ENCODE results near the gene MSMO1. TPM values are rescaled to one million over a fixed set of nuclear protein-coding genes. Genes with fewer than 3 reads are reported as not detected.

The MSMO1 gene
- total RNA-seq, 4 donors from 2014 or later, result 48.3 to 165 (median 104) TPM

DNA sequence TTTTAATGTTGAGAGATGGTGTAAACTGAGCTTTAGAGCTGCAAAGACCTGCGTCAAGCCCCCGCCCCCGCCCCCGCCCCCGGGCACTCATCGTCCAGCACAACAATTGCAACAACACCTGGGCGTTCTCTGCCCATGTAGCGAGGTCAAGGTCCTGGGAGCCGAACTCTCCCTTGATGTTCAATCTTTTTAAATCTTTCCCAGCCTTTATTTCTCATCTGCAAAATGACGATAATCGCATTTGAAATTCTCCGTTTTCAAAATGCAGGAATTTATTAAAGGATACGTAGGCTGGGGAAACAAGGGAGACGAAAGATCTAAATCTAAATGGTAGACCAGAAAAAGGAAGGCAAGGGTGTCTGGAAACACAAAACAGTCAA lies 648 bp upstream of the MSMO1 start:
- intact Hi-C loops (cut with DNase I; ENCODE audit: low total_unique reads), result loop anchor here (10.0 kb wide), 1 partner anchor 122 kb away; the partner anchor contains the start of gene KLHL2

GRCh38 chr4:165328101-165328425 lies 594 bp downstream of the MSMO1 start:
- intact Hi-C loops (cut with DNase I; ENCODE audit: low total_unique reads), result loop anchor here (10.0 kb wide), 1 partner anchor 123 kb away; the partner anchor contains the start of gene KLHL2
- TF ChIP-seq, protein P1, sequence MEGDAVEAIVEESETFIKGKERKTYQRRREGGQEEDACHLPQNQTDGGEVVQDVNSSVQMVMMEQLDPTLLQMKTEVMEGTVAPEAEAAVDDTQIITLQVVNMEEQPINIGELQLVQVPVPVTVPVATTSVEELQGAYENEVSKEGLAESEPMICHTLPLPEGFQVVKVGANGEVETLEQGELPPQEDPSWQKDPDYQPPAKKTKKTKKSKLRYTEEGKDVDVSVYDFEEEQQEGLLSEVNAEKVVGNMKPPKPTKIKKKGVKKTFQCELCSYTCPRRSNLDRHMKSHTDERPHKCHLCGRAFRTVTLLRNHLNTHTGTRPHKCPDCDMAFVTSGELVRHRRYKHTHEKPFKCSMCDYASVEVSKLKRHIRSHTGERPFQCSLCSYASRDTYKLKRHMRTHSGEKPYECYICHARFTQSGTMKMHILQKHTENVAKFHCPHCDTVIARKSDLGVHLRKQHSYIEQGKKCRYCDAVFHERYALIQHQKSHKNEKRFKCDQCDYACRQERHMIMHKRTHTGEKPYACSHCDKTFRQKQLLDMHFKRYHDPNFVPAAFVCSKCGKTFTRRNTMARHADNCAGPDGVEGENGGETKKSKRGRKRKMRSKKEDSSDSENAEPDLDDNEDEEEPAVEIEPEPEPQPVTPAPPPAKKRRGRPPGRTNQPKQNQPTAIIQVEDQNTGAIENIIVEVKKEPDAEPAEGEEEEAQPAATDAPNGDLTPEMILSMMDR (IDR thresholded peaks at IDR 0.05), result no peak
- TF ChIP-seq POLR2A (IDR thresholded peaks at IDR 0.05), result no peak
- DNase-seq (ENCODE audit: low spot score in 2 of 2), result no peak
- H3K4me3 ChIP-seq (ENCODE audit: low read depth, poor library complexity, severe bottlenecking), result peak overlapping the region; percentile 89
- WGBS, 2 donors, result 1% methylated on average over 7 of the region's 7 CpGs

More for the DNA sequence above, 648 bp upstream of the MSMO1 start:
- no peak for TF ChIP-seq POLR2A (IDR thresholded peaks at IDR 0.05)
- DNase-seq (ENCODE audit: low spot score in 2 of 2), result no peak
- H3K4me3 ChIP-seq (ENCODE audit: low read depth, poor library complexity, severe bottlenecking), result peak overlapping the region; percentile 22
- 0 to 1% methylated on average over 14 of the region's 14 CpGs for WGBS, 2 donors

GRCh38 chr4:165328708-165329107 lies 1.2 kb downstream of the MSMO1 start:
- intact Hi-C loops (cut with DNase I; ENCODE audit: low total_unique reads), result loop anchor here (10.0 kb wide), 1 partner anchor 124 kb away; the partner anchor contains the start of gene KLHL2
- no peak for DNase-seq (ENCODE audit: low spot score in 2 of 2)
- 32 to 48% methylated on average over 4 of the region's 4 CpGs for WGBS, 2 donors
- H3K4me3 ChIP-seq (ENCODE audit: low read depth, poor library complexity, severe bottlenecking), result no peak overlapping the region
- TF ChIP-seq, protein P1 (IDR thresholded peaks at IDR 0.05), result no peak
- TF ChIP-seq POLR2A (IDR thresholded peaks at IDR 0.05), result no peak

- TF ChIP-seq, protein P1 (IDR thresholded peaks at IDR 0.05), result no peak
- no peak for DNase-seq (ENCODE audit: low spot score in 2 of 2)
- H3K4me3 ChIP-seq (ENCODE audit: low read depth, poor library complexity, severe bottlenecking), result no peak overlapping the region
- whole genome bisulfite sequencing, 2 donors, result 95 to 96% methylated on average over 2 of the region's 2 CpGs
- intact Hi-C loops (cut with DNase I; ENCODE audit: low total_unique reads), result no loop called here
Observed at GRCh38 chr4:165330071-165330470, 2.6 kb downstream of the MSMO1 start.

GRCh38 chr4:165330666-165331065 lies 3.2 kb downstream of the MSMO1 start:
- intact Hi-C loops (cut with DNase I; ENCODE audit: low total_unique reads), result no loop called here
- 86 to 90% methylated on average over 5 of the region's 5 CpGs for WGBS, 2 donors
- H3K4me3 ChIP-seq (ENCODE audit: low read depth, poor library complexity, severe bottlenecking), result no peak overlapping the region
- TF ChIP-seq POLR2A (IDR thresholded peaks at IDR 0.05), result no peak
- TF ChIP-seq, protein P1 (IDR thresholded peaks at IDR 0.05), result no peak
- no peak for DNase-seq (ENCODE audit: low spot score in 2 of 2)

GRCh38 chr4:165331359-165331758 lies 3.9 kb downstream of the MSMO1 start:
- TF ChIP-seq, protein P1 (IDR thresholded peaks at IDR 0.05), result no peak
- no peak for TF ChIP-seq POLR2A (IDR thresholded peaks at IDR 0.05)
- WGBS, 2 donors, result 80 to 85% methylated on average over 1 of the region's 1 CpG
- H3K4me3 ChIP-seq (ENCODE audit: low read depth, poor library complexity, severe bottlenecking), result no peak overlapping the region
- intact Hi-C loops (cut with DNase I; ENCODE audit: low total_unique reads), result no loop called here
- no peak for DNase-seq (ENCODE audit: low spot score in 2 of 2)
